Measurements from ENCODE around the gene PPP1R13L.

DNA sequence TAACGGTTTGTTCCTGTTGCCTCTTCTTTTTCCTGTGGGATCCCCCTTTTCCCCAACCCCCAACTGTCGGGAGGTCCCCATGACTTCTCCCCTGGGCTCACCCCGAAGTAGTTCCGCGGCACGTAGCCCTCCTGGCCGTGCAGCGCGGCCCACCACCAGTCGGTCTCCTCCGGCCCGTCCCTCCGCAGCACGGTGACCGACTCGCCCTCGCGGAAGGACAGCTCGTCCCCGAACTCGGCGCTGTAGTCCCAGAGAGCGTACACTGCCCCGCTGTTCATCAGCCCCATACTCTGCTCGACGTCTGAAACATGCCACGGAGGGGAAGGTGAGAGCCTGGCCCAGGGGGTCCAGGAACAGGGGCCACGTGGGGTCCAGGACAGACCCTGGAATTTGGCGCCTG lies 22.4 kb downstream of the PPP1R13L start:
- TF ChIP-seq, protein P1, sequence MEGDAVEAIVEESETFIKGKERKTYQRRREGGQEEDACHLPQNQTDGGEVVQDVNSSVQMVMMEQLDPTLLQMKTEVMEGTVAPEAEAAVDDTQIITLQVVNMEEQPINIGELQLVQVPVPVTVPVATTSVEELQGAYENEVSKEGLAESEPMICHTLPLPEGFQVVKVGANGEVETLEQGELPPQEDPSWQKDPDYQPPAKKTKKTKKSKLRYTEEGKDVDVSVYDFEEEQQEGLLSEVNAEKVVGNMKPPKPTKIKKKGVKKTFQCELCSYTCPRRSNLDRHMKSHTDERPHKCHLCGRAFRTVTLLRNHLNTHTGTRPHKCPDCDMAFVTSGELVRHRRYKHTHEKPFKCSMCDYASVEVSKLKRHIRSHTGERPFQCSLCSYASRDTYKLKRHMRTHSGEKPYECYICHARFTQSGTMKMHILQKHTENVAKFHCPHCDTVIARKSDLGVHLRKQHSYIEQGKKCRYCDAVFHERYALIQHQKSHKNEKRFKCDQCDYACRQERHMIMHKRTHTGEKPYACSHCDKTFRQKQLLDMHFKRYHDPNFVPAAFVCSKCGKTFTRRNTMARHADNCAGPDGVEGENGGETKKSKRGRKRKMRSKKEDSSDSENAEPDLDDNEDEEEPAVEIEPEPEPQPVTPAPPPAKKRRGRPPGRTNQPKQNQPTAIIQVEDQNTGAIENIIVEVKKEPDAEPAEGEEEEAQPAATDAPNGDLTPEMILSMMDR (conservative IDR thresholded peaks at IDR 0.05; ENCODE audit: low read depth, low read length): no peak
- no peak for TF ChIP-seq EZH2 (IDR thresholded peaks at IDR 0.05; ENCODE audit: low read length, unreplicated experiment)
- no peak for TF ChIP-seq EZH2phosphoT487 (IDR thresholded peaks at IDR 0.05; ENCODE audit: borderline replicate concordance, low read length)
